Esophagus muscularis mucosa (tissue), 4 donors: ENCODE measurements around the gene CFI. TPM values are rescaled to one million over a fixed set of nuclear protein-coding genes. Genes with fewer than 3 reads are reported as not detected.

Source experiments
- DNase-seq: peaks from one replicate; pipeline ENCODE4 v3.0.0-alpha.2; 2017; ENCODE audit errors: extremely low spot score
- H3K27ac ChIP-seq, 4 donors: fragments of 200-600 bp; sonication (generic); replicated peaks in 1 of 4; 1 replicate in 3 of 4; 2 replicates in 1 of 4; pipeline ENCODE4 v1.5.1; 2016 to 2019; ENCODE audit warnings: mild to moderate bottlenecking in 1 of 4
- H3K27me3 ChIP-seq, 4 donors: fragments of 200-600 bp; sonication (generic); one replicate each; pipeline versions ENCODE4 v1.5.1 to v1.6.0; 2016 to 2019
- H3K36me3 ChIP-seq, 4 donors: fragments of 200-600 bp; sonication (generic); one replicate each; pipeline ENCODE4 v1.5.1; 2016 to 2019
- H3K4me1 ChIP-seq, 4 donors: fragments of 200-600 bp; sonication (generic); one replicate each; pipeline ENCODE4 v1.5.1; 2016 to 2019
- H3K4me3 ChIP-seq, 4 donors: fragments of 200-600 bp; sonication (generic); 1 replicate in 2 of 4; 2 replicates in 2 of 4; pipeline ENCODE4 v1.5.1; 2016 to 2019; ENCODE audit warnings: mild to moderate bottlenecking in 4 of 4, moderate library complexity in 1 of 4
- H3K9me3 ChIP-seq, 4 donors: fragments of 200-600 bp; sonication (generic); 1 replicate in 3 of 4; 2 replicates in 1 of 4; pipeline ENCODE4 v1.5.1; 2016 to 2019
- CTCF ChIP-seq, 3 experiments: fragments of 200-600 bp in 2 of 3; fragments of 450-650 bp in 1 of 3; sonication (generic) in 2 of 3; IDR thresholded peaks; one replicate each; pipeline ENCODE4 v1.5.1; 2017 to 2019; ENCODE audit warnings: antibody characterized with exemption in 3 of 3, mild to moderate bottlenecking in 2 of 3, moderate library complexity in 1 of 3
- EP300 ChIP-seq: sonication (generic); formaldehyde crosslinking; IDR thresholded peaks from one replicate; pipeline ENCODE4 v1.6.1; 2017; ENCODE audit warnings: antibody characterized with exemption
- POLR2A ChIP-seq: fragments of 450-650 bp; IDR thresholded peaks from one replicate; pipeline ENCODE4 v1.6.1; 2017; ENCODE audit warnings: antibody characterized with exemption, moderate library complexity, mild to moderate bottlenecking, low read depth
- POLR2AphosphoS5 ChIP-seq, 2 donors: sonication (generic); formaldehyde crosslinking; IDR thresholded peaks; one replicate each; pipeline ENCODE4 v1.6.1; 2017; ENCODE audit warnings: antibody characterized with exemption in 2 of 2
- WGBS: methylation state at CpG from one replicate; pipeline ENCODE4 v1.1.5; 2018; 5-methylcytosine and 5-hydroxymethylcytosine counted together
- intact Hi-C: fragments of 100-400 bp; cut with DNase I; formaldehyde crosslinking; loops from one replicate; pipeline ENCODE4 v1.15.1; 2023
- total RNA-seq, 4 donors: library from RNA; depleted of rRNA; stranded (reverse); fragments of >200 nt; gene quantifications; one replicate each; pipeline versions ENCODE4 v1.1.0 to v1.2.1, GENCODE V29; 2016

Gene CFI
- total RNA-seq, 4 donors from 2014 or later, result 8.7 to 10.6 (median 9.9) TPM

GRCh38 chr4:109691411-109691920 lies 110.3 kb downstream of the CFI start:
- no peak overlapping the region for H3K27ac ChIP-seq
- H3K36me3 ChIP-seq, result peaks cover 31 to 93% (median 51%) of the 10 kb centered on the region in 4 donors
- H3K27me3 ChIP-seq, result no peaks in the 10 kb centered on the region
- intact Hi-C loops, result no loop called here
- TF ChIP-seq POLR2A (no peak), POLR2AphosphoS5 (IDR thresholded peaks at IDR 0.05) (no peak), EP300 (no peak), CTCF (IDR thresholded peaks at IDR 0.05) (no peak)
- WGBS, result 96% methylated on average over 1 of the region's 1 CpG
- no peak overlapping the region for H3K4me3 ChIP-seq
- no peak for DNase-seq
- H3K4me1 ChIP-seq, result no peaks in the 10 kb centered on the region
- H3K9me3 ChIP-seq, result no peaks in the 10 kb centered on the region

Other genes with a start within 250 kb of the CFI start
- 10 to 100 TPM in 3 of 4 donors, 1 to 10 TPM in 1; 7.9 to 25.6 (median 15.1) TPM for gene MCUB, start 241.8 kb downstream of the CFI start, total RNA-seq
- 10 to 100 TPM; 16.3 to 26.8 (median 19.2) TPM for gene CASP6, start 98.6 kb downstream of the CFI start, total RNA-seq
- gene PLA2G12A, start 71.9 kb downstream of the CFI start, total RNA-seq, result 10 to 100 TPM; 18.8 to 24.5 (median 23.4) TPM
- gene GAR1, start 13.8 kb upstream of the CFI start, total RNA-seq, result 1 to 10 TPM; 6.2 to 9.1 (median 7.7) TPM
- gene RRH, start 26.0 kb upstream of the CFI start, total RNA-seq, result not detected
- gene LRIT3, start 46.1 kb upstream of the CFI start, total RNA-seq, result under 1 TPM; under 0.01 to 0.39 (median 0.14) TPM
- gene EGF, start 110.9 kb upstream of the CFI start, total RNA-seq, result 1 to 10 TPM in 3 of 4 donors, under 1 TPM in 1; 0.75 to 3.6 (median 2.2) TPM